ENCODE data around the gene CCDC18. TPM values are rescaled to one million over a fixed set of nuclear protein-coding genes. Genes with fewer than 3 reads are reported as not detected.
"Not testable (repeated sequence)": the region's sequence is repeated elsewhere in the genome, so short reads cannot be mapped to it uniquely, and the experiment has no call there.

The CCDC18 gene
- total and polyA plus RNA-seq, 9 donors: 1.5 to 4.5 (median 2.8) TPM

- WGBS, 3 donors: 84 to 87% (median 84%) methylated on average over 2 of the region's 2 CpGs
- H3K27ac ChIP-seq: no peak overlapping the region
- no peak overlapping the region for H3K4me3 ChIP-seq
- peaks cover 3% of the 10 kb centered on the region for H3K4me1 ChIP-seq (ENCODE audit: insufficient read depth)
- no peak for DNase-seq
- H3K36me3 ChIP-seq: no peaks in the 10 kb centered on the region
- intact Hi-C loops (cut with DNase I): no loop called here
- no peaks in the 10 kb centered on the region for H3K9me3 ChIP-seq
- H3K27me3 ChIP-seq: no peaks in the 10 kb centered on the region
- TF ChIP-seq EP300 (IDR thresholded peaks at IDR 0.05): no peak
- no peak for TF ChIP-seq POLR2A (IDR thresholded peaks at IDR 0.05)
These were observed 21.2 kb upstream of the CCDC18 start for GRCh38 chr1:93159337-93159736.

DNA sequence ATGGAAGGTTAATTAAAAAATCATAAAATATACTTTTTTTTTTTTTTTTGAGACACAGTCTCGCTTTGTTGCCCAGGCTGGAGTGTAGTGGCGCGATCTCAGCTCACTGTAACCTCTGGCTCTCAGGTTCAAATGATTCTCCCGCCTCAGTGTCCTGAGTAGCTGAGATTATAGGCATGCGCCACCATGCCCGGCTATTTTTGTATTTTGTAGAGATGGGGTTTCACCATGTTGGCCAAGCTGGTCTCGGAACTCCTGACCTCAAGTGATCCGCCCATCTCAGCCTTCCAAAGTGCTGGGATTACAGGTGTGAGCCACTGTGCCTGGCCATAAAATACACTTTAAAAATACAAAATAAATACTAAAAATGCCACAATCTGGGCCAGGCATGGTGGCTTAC lies 17.2 kb upstream of the CCDC18 start:
- 97 to 98% (median 97%) methylated on average over 8 of the region's 8 CpGs for WGBS, 3 donors
- H3K27ac ChIP-seq; H3K36me3 ChIP-seq; H3K27me3 ChIP-seq; H3K4me1 ChIP-seq (ENCODE audit: insufficient read depth); DNase-seq; intact Hi-C loops (cut with DNase I); H3K9me3 ChIP-seq; H3K4me3 ChIP-seq: not testable (repeated sequence)

DNA sequence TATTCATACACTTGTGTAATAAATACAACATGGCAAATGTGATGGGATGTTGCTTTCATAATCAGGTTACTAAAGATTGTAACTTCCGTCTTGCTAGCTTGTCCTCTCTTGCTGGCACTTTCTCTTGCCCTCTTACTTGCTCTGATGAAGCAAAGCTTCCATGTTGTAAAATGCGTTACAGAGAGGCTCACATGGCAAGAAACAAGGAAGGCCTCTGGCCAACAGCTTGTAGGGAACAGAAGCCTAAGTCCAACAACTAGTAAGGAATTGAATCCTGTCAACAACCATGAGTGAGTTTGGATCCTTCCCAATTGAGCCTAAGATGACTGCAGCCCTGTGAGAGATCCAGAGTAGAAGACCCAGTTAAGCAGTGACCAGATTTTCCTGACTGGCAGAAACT lies 15.7 kb upstream of the CCDC18 start:
- H3K27me3 ChIP-seq: no peaks in the 10 kb centered on the region

DNA sequence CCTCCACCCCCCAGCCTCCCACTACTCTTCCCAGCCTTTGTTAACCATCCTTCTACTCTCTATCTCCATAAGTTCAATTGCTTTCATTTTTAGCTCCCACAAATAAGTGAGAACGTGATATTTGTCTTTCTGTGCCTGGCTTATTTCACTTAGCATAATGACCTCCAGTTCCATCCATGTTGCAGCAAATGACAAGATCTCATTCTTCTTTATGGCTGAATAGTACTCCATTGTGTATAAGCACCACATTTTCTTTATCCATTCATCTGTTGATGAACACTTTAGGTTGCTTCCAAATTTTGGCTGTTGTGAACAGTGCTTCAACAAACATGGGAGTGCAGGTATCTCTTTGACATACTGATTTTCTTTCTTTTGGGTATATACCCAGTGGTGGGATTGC lies 14.6 kb upstream of the CCDC18 start:
- intact Hi-C loops (cut with DNase I); H3K4me1 ChIP-seq (ENCODE audit: insufficient read depth); H3K27ac ChIP-seq; H3K9me3 ChIP-seq; H3K4me3 ChIP-seq; H3K27me3 ChIP-seq; DNase-seq; H3K36me3 ChIP-seq: not testable (repeated sequence)
- 86 to 100% (median 98%) methylated on average over 1 of the region's 1 CpG for WGBS, 3 donors

More for the DNA sequence above, 15.7 kb upstream of the CCDC18 start:
- intact Hi-C loops (cut with DNase I): no loop called here
- Histone ChIP-seq H3K9me3 (no peaks in the 10 kb centered on the region), H3K27ac (no peak overlapping the region), H3K36me3 (no peaks in the 10 kb centered on the region), H3K4me1 (ENCODE audit: insufficient read depth) (peaks cover 3% of the 10 kb centered on the region), H3K4me3 (no peak overlapping the region)
- TF ChIP-seq EP300 (IDR thresholded peaks at IDR 0.05) (no peak), POLR2A (IDR thresholded peaks at IDR 0.05) (no peak)
- TF ChIP-seq, protein P1, sequence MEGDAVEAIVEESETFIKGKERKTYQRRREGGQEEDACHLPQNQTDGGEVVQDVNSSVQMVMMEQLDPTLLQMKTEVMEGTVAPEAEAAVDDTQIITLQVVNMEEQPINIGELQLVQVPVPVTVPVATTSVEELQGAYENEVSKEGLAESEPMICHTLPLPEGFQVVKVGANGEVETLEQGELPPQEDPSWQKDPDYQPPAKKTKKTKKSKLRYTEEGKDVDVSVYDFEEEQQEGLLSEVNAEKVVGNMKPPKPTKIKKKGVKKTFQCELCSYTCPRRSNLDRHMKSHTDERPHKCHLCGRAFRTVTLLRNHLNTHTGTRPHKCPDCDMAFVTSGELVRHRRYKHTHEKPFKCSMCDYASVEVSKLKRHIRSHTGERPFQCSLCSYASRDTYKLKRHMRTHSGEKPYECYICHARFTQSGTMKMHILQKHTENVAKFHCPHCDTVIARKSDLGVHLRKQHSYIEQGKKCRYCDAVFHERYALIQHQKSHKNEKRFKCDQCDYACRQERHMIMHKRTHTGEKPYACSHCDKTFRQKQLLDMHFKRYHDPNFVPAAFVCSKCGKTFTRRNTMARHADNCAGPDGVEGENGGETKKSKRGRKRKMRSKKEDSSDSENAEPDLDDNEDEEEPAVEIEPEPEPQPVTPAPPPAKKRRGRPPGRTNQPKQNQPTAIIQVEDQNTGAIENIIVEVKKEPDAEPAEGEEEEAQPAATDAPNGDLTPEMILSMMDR (IDR thresholded peaks at IDR 0.05): no peak
- no peak for DNase-seq
- 91 to 97% (median 94%) methylated on average over 2 of the region's 2 CpGs for WGBS, 3 donors

- Histone ChIP-seq H3K27me3 (no peaks in the 10 kb centered on the region), H3K27ac (no peak overlapping the region), H3K4me1 (ENCODE audit: insufficient read depth) (no peaks in the 10 kb centered on the region), H3K4me3 (no peak overlapping the region), H3K36me3 (no peaks in the 10 kb centered on the region), H3K9me3 (no peaks in the 10 kb centered on the region)
- no peak for DNase-seq
- intact Hi-C loops (cut with DNase I): no loop called here
- TF ChIP-seq, protein P1 (IDR thresholded peaks at IDR 0.05): no peak
- TF ChIP-seq POLR2A (IDR thresholded peaks at IDR 0.05) (no peak), EP300 (IDR thresholded peaks at IDR 0.05) (no peak)
These were observed 13.5 kb upstream of the CCDC18 start for GRCh38 chr1:93167006-93167405.

DNA sequence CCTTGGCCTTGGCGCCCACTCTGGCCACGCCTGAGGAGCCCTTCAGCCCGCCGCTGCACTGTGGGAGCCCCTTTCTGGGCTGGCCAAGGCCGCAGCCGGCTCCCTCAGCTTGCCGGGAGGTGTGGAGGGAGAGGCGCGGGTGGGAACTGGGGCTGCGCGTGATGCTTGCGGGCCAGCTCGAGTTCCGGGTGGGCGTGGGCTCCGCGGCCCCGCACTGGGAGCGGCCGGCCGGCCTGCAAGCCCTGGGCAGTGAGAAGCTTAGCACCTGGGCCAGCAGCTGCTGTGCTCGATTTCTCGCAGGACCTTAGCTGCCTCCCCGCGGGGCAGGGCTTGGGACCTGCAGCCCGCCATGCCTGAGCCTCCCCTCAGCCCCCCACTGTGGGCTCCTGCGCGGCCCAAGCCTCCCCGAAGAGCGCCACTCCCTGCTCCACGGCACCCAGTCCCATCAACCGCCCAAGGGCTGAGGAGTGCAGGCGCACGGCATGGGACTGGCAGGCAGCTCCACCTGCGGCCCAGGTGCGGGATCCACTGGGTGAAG lies 10.3 kb upstream of the CCDC18 start:
- intact Hi-C loops (cut with DNase I); H3K4me3 ChIP-seq; DNase-seq: not testable (repeated sequence)

More for the DNA sequence above, 10.3 kb upstream of the CCDC18 start:
- WGBS, 3 donors: 96 to 98% (median 97%) methylated on average over 31 to 36 of the region's 36 CpGs
- H3K27ac ChIP-seq; H3K36me3 ChIP-seq; H3K4me1 ChIP-seq (ENCODE audit: insufficient read depth); H3K9me3 ChIP-seq; H3K27me3 ChIP-seq: not testable (repeated sequence)
